Fibroblast of skin of abdomen (primary cell): ENCODE results near the gene SYNE3.
"Not testable (repeated sequence)": the region's sequence is repeated elsewhere in the genome, so short reads cannot be mapped to it uniquely, and the experiment has no call there.

Experiments
- DNase-seq: peaks from one replicate; pipeline ENCODE4 v3.0.0-alpha.2; 2013

The SYNE3 gene

GRCh38 chr14:95523815-95524448, 7.5 kb upstream of the SYNE3 start:
- peak; percentile 97 for DNase-seq

DNA sequence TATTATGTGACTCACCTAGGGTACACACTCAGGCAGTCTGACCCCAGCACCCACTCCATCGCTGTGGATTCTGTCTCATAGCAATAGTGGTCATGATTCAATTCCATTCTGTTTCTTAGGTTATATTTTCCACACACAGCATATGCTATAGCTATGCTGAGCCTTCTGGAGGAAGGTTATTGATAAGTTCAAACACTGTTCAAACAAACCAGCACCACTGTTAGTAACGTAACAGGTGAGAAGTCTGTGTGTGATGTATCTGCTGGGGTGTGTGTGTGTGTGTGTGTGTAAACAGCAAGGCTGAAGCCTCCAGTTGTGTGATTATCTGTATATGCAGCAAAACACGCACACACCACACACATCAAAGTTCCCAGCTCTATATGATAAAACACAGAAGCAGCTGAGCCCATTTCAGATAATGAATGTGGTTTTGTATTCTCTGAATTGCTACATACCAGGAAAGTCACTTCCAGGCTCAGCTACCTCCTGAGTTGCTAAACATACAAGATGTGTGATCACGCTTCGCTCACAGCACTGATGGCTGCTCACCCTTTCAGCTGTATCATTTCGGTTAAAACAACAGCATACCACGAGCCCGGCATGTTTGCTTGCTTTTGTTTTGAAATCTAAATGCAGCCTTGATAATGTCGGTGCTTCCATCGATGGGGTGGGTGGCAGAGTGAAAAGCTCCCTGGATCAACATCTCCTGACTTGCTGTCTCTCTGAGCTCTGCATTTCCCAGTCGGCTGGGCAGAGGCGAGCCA, 6.8 kb upstream of the SYNE3 start:
- DNase-seq = peak; percentile 72

GRCh38 chr14:95522556-95522955, 6.1 kb upstream of the SYNE3 start:
- no peak for DNase-seq

- DNase-seq = no peak
Observed at GRCh38 chr14:95522116-95522515, 5.7 kb upstream of the SYNE3 start.

DNA sequence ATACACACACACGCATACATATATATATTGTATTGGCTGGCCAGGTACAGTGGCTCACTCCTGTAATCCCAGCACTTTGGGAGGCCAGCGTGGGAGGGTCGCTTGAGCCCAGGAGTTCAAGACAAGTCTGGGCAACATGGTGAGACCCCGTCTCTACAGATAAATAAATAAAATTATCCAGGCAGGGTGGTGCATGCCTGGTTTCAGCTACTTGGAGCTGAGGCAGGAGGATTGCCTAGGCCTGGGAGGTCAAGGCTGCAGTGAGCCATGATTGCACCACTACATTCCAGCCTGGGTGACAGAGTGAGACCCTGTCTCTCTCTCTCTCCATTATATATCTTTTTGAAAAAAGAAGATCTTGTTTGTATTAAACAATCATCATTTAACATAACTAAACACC, 4.6 kb upstream of the SYNE3 start:
- no peak for DNase-seq

DNA sequence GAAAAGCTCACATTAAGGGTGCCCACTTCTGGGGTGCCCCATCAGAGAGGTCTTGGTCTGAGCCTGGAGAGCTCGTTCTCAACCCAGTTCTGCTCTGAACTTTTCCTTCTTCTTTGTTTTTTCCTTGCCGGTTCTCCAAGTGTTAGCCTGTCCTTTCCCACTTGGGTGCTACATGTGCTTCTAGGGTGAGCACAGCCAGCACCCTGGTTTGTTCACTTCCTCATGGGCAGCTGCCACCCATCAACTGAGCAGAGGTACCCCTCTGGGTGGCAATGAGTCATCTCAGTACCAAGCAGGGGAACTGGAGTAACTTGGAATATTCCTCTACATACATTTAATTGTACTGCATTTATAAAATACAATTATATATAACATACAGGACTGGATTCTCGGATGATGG, 3.9 kb upstream of the SYNE3 start:
- DNase-seq = no peak

- DNase-seq = peak; percentile 87
Observed at GRCh38 chr14:95519699-95520098, 3.2 kb upstream of the SYNE3 start.

DNA sequence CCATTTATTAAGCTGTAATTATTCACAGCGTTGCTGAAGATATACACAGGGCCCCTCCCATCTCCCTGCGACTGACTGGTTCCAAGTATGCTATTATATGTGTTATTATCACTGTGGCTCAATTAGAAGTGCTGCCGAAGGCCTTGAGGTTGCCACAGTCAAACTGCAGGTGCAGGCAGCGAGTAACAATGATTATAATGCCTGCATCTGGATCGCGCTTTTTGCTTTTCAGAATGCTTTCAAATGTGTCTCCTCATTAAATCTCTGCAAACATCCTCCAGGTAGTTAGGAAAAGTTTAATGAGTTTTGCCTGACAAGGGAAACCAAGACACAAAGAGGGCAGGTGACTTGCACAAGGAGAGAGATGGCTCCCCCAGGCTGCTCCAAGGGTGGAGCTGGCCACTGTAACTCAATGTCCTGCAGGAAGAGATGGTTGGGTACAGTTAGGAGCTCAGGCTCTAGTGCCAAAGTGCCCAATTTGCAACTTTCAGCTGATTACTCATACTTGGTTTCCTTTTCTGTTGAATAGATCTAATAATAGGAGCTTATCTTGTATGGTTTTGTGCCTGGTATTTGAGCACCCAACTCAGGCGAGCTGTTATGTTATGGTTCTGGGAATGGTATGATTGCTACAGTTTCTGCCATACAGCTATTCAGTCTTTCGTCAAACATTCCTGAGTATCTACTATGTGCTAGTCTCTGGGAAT, 1.7 kb upstream of the SYNE3 start:
- DNase-seq = no peak

GRCh38 chr14:95515596-95516552, 576 bp downstream of the SYNE3 start:
- peak; percentile 48 for DNase-seq

- DNase-seq = peak; percentile 36
Observed at GRCh38 chr14:95515080-95515489, 1.4 kb downstream of the SYNE3 start.

GRCh38 chr14:95514131-95515079, 2.0 kb downstream of the SYNE3 start:
- DNase-seq = no peak

DNA sequence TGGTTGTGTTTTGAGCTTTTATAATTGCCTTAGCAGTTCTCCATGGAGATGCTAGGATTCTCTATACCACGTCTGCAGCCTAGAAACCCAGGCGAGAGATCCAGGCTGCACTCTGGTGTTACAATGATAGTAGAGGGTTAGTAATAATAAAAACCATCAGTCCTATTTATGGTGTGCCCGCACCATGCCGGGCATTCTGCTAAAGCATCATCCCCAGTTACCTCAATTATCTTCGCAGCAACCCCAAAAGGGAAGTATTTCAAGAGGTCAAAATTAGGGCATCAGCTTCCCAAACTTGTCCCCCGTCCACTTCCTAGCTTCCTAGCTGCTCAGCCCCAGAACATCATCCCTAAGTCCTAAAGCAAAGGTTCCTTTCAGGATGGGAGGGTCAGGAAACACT, 3.2 kb downstream of the SYNE3 start:
- DNase-seq = no peak

DNA sequence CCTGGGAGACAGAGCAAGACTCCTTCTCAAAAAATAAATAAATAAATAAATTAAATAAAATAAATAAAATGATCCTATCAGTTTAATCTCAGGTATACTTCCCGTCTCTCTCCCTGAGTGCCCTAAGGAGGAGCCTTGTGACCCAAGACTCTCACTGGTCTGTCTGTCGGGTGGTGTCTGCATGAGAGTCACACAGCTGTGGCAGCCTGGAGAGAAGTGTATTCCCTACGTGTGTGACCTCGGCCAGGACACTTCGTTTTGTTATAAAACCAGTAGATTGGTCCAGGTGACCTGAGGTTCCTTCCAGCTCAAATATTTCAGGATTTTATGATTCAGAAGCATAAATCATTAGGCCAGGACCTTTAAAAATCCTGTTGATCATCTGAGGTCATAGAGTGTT, 4.8 kb downstream of the SYNE3 start:
- no peak for DNase-seq

GRCh38 chr14:95510804-95511203, 5.6 kb downstream of the SYNE3 start:
- no peak for DNase-seq

- DNase-seq = not testable (repeated sequence)
Observed at GRCh38 chr14:95510344-95510743, 6.1 kb downstream of the SYNE3 start.

- no peak for DNase-seq
Observed at GRCh38 chr14:95509495-95509894, 7.0 kb downstream of the SYNE3 start.

- DNase-seq = no peak
Observed at GRCh38 chr14:95508377-95508776, 8.1 kb downstream of the SYNE3 start.

- peak; percentile 61 for DNase-seq
Observed at GRCh38 chr14:95507701-95508103, 8.7 kb downstream of the SYNE3 start.

DNA sequence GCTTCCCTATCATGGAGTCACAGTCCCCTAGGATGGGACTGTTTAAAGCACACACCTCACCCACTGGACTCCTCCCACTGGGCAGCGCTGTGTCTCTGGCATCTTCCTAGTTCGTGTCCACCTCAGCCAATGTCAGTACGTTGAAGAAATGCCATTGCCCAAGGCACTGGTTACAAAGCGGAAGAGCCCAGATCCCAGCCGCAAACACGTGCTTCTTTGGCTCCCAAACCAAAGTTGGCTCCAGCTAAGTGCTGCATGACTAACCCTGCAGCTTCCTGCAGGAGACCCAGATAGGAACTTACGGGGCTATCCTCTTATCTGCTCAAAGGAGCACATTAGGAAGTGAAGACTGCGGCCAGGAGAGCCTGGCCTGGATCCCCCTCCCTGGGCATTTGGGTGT, 9.3 kb downstream of the SYNE3 start:
- DNase-seq = peak; percentile 72

DNA sequence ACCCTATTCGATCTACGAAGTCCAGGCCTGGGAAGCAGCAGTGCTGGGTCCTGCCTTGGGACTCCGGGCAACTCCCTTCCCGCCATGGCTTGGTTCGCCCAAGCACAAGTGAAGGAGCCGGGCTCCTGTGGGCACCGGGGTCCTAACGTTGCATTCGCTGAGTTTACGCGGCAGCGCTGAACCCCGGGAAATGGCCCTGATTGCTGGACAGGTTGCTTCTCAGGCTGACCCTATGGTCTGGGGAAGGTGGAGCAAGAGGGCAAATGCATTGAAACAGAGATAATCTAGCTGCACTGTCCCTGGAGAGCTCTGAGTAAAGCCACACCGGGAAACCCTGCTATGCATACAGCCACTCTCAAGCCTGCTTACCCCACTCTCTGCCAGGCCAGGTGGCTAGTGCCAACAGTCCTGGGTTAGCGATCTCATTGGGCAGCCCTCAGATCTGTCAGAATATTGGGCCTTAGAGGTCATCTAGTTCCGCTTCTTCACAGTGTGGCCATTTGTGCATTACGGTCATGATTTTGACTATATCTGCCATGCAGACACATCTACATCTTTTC, 11.3 kb downstream of the SYNE3 start:
- DNase-seq = no peak
